ENCODE data around the gene RFX1. TPM values are rescaled to one million over a fixed set of nuclear protein-coding genes. Genes with fewer than 3 reads are reported as not detected.
A peak's percentile ranks its signal among the peaks of the same experiment; 100 is the strongest.

The RFX1 gene
- total and polyA plus RNA-seq, 2 of the 13 experiments (the other 11 are each of a cell fraction or from before 2014, with no cell fraction given), result 1.1 to 1.3 TPM

GRCh38 chr19:14031719-14032480 lies 25.8 kb upstream of the RFX1 start, which contains the start of gene IL27RA (continued):
- TF ChIP-seq ZNF816 (CRISPR knock-in tag; IDR thresholded peaks at IDR 0.05; ENCODE audit: borderline replicate concordance) (no peak), TRIM22 (IDR thresholded peaks at IDR 0.05) (no peak), ZNF788 (CRISPR knock-in tag; IDR thresholded peaks at IDR 0.05; ENCODE audit: borderline replicate concordance) (0 out of 2 replicates have a peak, but pooled peaks have one; percentile 23), ZNF784 (CRISPR knock-in tag; IDR thresholded peaks at IDR 0.05; ENCODE audit: borderline replicate concordance) (peak; percentile 28; the same call in 1 of the 2 replicates), ZNF615 (CRISPR knock-in tag; IDR thresholded peaks at IDR 0.05; ENCODE audit: borderline replicate concordance) (no peak), NR2F2 (IDR thresholded peaks at IDR 0.05; ENCODE audit: borderline replicate concordance, low read depth) (no peak), XBP1 (CRISPR knock-in tag; IDR thresholded peaks at IDR 0.05) (no peak), ZNF549 (CRISPR knock-in tag; IDR thresholded peaks at IDR 0.05) (no peak), AHR (CRISPR knock-in tag; IDR thresholded peaks at IDR 0.05) (no peak), ATF1 (CRISPR knock-in tag; IDR thresholded peaks at IDR 0.05) (no peak), PREB (CRISPR knock-in tag; IDR thresholded peaks at IDR 0.05) (no peak), MTF1 (CRISPR knock-in tag; IDR thresholded peaks at IDR 0.05) (no peak), CHD2 (IDR thresholded peaks at IDR 0.05; ENCODE audit: low read depth, low read length) (no peak), ISX (CRISPR knock-in tag; conservative IDR thresholded peaks at IDR 0.05) (0 out of 2 replicates have a peak, but pooled peaks have one; percentile 42), EED (CRISPR knock-in tag; IDR thresholded peaks at IDR 0.05) (peak; percentile 66; the same call in 1 of the 2 replicates), ATAD3A (CRISPR knock-in tag; IDR thresholded peaks at IDR 0.05) (no peak), ZNF780A (CRISPR knock-in tag; IDR thresholded peaks at IDR 0.05) (no peak; the same call in 1 of the 2 replicates), DNMT1 (CRISPR knock-in tag; IDR thresholded peaks at IDR 0.05) (no peak), ZNF547 (CRISPR knock-in tag; IDR thresholded peaks at IDR 0.05) (peak; percentile 73; the same call in 1 of the 2 replicates), JUN (CRISPR knock-in tag; IDR thresholded peaks at IDR 0.05) (no peak), HNRNPL (IDR thresholded peaks at IDR 0.05; ENCODE audit: low read depth, low read length) (no peak), NAIF1 (CRISPR knock-in tag; IDR thresholded peaks at IDR 0.05; ENCODE audit: borderline replicate concordance) (no peak), ZNF572 (CRISPR knock-in tag; IDR thresholded peaks at IDR 0.05) (no peak), ZNF205 (CRISPR knock-in tag; IDR thresholded peaks at IDR 0.05) (no peak), ZNF512B (CRISPR knock-in tag; IDR thresholded peaks at IDR 0.05; ENCODE audit: borderline replicate concordance) (no peak), ZNF354B (CRISPR knock-in tag; IDR thresholded peaks at IDR 0.05) (no peak)
